Measurements from ENCODE around the gene PLEKHG4.

Gene PLEKHG4

GRCh38 chr16:67244387-67245185, 34.7 kb upstream of the PLEKHG4 start:
- Histone ChIP-seq H3K27me3 (ENCODE audit: low read depth, low read length) (no peaks in the 10 kb centered on the region), H2AFZ (ENCODE audit: low read depth, low read length) (no peak overlapping the region), H3K36me3 (replicated peaks; ENCODE audit: low read depth, low read length) (no peaks in the 10 kb centered on the region), H4K20me1 (ENCODE audit: insufficient read depth, low read length) (0 out of 2 replicates have a peak, but pooled peaks cover 2% of the 10 kb centered on the region), H3K27ac (ENCODE audit: low read length) (peak overlapping the region; percentile 86), H3K9me3 (ENCODE audit: insufficient read depth, low read length) (no peaks in the 10 kb centered on the region), H3K79me2 (ENCODE audit: low read length) (peaks cover 20% of the 10 kb centered on the region), H3K4me1 (ENCODE audit: low read length) (peaks cover 36% of the 10 kb centered on the region), H3K9ac (ENCODE audit: low read length) (peak overlapping the region; percentile 66), H3K4me2 (ENCODE audit: low read length) (peak overlapping the region; percentile 73), H3K4me3 (ENCODE audit: low read length) (peak overlapping the region; percentile 95)
- TF ChIP-seq EZH2phosphoT487 (IDR thresholded peaks at IDR 0.05; ENCODE audit: low read depth): no peak
- TF ChIP-seq CTCF (IDR thresholded peaks at IDR 0.05; ENCODE audit: low read depth, low read length): no peak

- TF ChIP-seq EZH2phosphoT487 (IDR thresholded peaks at IDR 0.05; ENCODE audit: low read depth): no peak
- no peak for TF ChIP-seq CTCF (IDR thresholded peaks at IDR 0.05; ENCODE audit: low read depth, low read length)
- no peaks in the 10 kb centered on the region for H3K36me3 ChIP-seq (replicated peaks; ENCODE audit: low read depth, low read length)
- no peaks in the 10 kb centered on the region for H3K9me3 ChIP-seq (ENCODE audit: insufficient read depth, low read length)
- peaks cover 20% of the 10 kb centered on the region for H3K79me2 ChIP-seq (ENCODE audit: low read length)
- peaks cover 40% of the 10 kb centered on the region for H3K4me1 ChIP-seq (ENCODE audit: low read length)
- peak overlapping the region; percentile 73 for H3K4me2 ChIP-seq (ENCODE audit: low read length)
- no peaks in the 10 kb centered on the region for H3K27me3 ChIP-seq (ENCODE audit: low read depth, low read length)
- peak overlapping the region; percentile 86 for H3K27ac ChIP-seq (ENCODE audit: low read length)
- H2AFZ ChIP-seq (ENCODE audit: low read depth, low read length): no peak overlapping the region
- peak overlapping the region; percentile 49 for H3K9ac ChIP-seq (ENCODE audit: low read length)
- peak overlapping the region; percentile 95 for H3K4me3 ChIP-seq (ENCODE audit: low read length)
- H4K20me1 ChIP-seq (ENCODE audit: insufficient read depth, low read length): 0 out of 2 replicates have a peak, but pooled peaks cover 2% of the 10 kb centered on the region
Observed at GRCh38 chr16:67245186-67245585, 34.1 kb upstream of the PLEKHG4 start.

GRCh38 chr16:67245674-67246080, 33.7 kb upstream of the PLEKHG4 start:
- Histone ChIP-seq H3K4me3 (ENCODE audit: low read length) (peak overlapping the region; percentile 95), H2AFZ (ENCODE audit: low read depth, low read length) (no peak overlapping the region), H3K36me3 (replicated peaks; ENCODE audit: low read depth, low read length) (no peaks in the 10 kb centered on the region), H3K27ac (ENCODE audit: low read length) (peak overlapping the region; percentile 54), H3K79me2 (ENCODE audit: low read length) (peaks cover 20% of the 10 kb centered on the region), H4K20me1 (ENCODE audit: insufficient read depth, low read length) (0 out of 2 replicates have a peak, but pooled peaks cover 2% of the 10 kb centered on the region), H3K4me2 (ENCODE audit: low read length) (peak overlapping the region; percentile 73), H3K9me3 (ENCODE audit: insufficient read depth, low read length) (no peaks in the 10 kb centered on the region), H3K4me1 (ENCODE audit: low read length) (peaks cover 40% of the 10 kb centered on the region), H3K9ac (ENCODE audit: low read length) (peak overlapping the region; percentile 73), H3K27me3 (ENCODE audit: low read depth, low read length) (no peaks in the 10 kb centered on the region)
- TF ChIP-seq EZH2phosphoT487 (IDR thresholded peaks at IDR 0.05; ENCODE audit: low read depth) (no peak), CTCF (IDR thresholded peaks at IDR 0.05; ENCODE audit: low read depth, low read length) (no peak)

GRCh38 chr16:67246081-67246755, 33.1 kb upstream of the PLEKHG4 start:
- TF ChIP-seq EZH2phosphoT487 (IDR thresholded peaks at IDR 0.05; ENCODE audit: low read depth): no peak
- TF ChIP-seq CTCF (IDR thresholded peaks at IDR 0.05; ENCODE audit: low read depth, low read length): peak; percentile 47
- H3K4me3 ChIP-seq (ENCODE audit: low read length): peak overlapping the region; percentile 95
- peak overlapping the region; percentile 73 for H3K4me2 ChIP-seq (ENCODE audit: low read length)
- H3K36me3 ChIP-seq (replicated peaks; ENCODE audit: low read depth, low read length): no peaks in the 10 kb centered on the region
- peak overlapping the region; percentile 73 for H3K9ac ChIP-seq (ENCODE audit: low read length)
- H3K27ac ChIP-seq (ENCODE audit: low read length): peak overlapping the region; percentile 54
- no peaks in the 10 kb centered on the region for H3K27me3 ChIP-seq (ENCODE audit: low read depth, low read length)
- H3K9me3 ChIP-seq (ENCODE audit: insufficient read depth, low read length): no peaks in the 10 kb centered on the region
- H4K20me1 ChIP-seq (ENCODE audit: insufficient read depth, low read length): 0 out of 2 replicates have a peak, but pooled peaks cover 2% of the 10 kb centered on the region
- H3K79me2 ChIP-seq (ENCODE audit: low read length): peaks cover 20% of the 10 kb centered on the region
- H2AFZ ChIP-seq (ENCODE audit: low read depth, low read length): no peak overlapping the region; the same call in 1 of the 2 replicates
- H3K4me1 ChIP-seq (ENCODE audit: low read length): peaks cover 40% of the 10 kb centered on the region

Data from OCI-LY3 (cell line).